ENCODE results near the gene TOMM6.

TOMM6 gene

GRCh38 chr6:41787219-41787917 lies at the start of gene TOMM6:
Gene TOMM6 (plus strand): TSS chr6:41787694. CDS start chr6:41787698, 4 bp downstream.
- DNase-seq (ENCODE audit: low spot score), result peak; percentile 95

DNA sequence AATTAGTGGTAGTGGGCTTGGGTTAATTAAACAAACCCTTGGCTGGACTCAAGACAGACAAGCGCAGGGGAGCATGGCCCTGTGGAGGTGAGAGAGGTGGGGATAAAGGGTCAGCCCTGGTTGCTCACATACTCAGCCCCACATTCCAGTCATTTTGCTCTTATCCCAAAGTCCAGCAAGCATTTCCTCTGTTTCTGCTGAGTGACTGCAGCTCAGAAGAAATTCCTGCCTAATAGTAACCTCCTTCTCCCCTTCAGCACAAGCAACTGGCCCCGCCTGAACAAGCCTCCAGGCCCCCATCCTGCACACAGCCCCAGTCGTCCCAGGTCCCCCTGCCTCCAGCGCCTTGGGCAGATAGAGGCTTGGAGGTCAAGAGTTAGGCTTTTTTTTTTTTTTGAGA lies 48.5 kb upstream of the TOMM6 start:
- DNase-seq (ENCODE audit: low spot score), result no peak

GRCh38 chr6:41740366-41741162 lies 46.9 kb upstream of the TOMM6 start:
- no peak for DNase-seq (ENCODE audit: low spot score)

DNA sequence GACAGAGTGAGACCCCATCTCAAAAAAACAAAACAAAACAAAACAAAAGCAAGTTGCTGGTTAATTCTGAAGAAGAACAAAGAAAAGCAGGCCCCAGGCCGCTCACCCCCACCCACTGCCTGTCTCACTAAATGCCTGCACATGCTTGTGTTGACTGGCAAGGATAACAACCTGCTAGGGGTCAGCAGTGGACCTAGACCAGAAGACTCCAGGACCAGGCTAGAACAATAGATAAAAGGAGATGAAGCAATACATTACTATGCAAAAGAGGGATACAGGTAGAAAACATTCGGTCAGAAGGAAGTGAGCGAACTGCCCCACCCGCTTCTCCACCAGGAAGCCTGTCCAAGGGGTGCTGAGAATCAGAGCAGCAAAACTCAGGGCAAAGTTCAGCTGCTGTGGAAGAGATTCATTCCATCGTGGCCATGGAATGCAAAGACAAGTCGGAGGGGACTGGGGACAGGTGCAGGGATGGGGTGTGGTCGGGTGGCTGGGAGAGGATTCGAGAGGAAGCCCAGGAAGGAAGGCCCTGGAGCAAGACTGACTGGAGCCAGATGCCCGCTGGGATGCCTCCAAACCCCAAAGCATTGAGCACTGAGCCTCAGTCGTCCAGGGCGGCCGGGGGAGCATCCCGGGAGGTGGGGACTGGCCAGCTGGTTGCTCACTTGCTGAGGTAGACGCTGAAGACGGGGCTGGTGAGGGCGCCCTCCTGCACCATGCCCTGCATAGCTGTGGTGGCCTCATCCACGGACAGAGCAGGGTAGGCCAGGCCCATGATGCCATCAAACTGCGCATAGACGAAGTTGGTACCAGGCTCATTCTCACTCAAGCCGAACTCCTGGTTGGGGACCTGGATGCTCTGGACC lies 45.6 kb upstream of the TOMM6 start:
- no peak for DNase-seq (ENCODE audit: low spot score)

- DNase-seq (ENCODE audit: low spot score), result no peak
Measured at GRCh38 chr6:41743406-41744235, 43.9 kb upstream of the TOMM6 start.

- no peak for DNase-seq (ENCODE audit: low spot score)
Measured at GRCh38 chr6:41744236-41744787, 43.2 kb upstream of the TOMM6 start.

GRCh38 chr6:41746107-41746506 lies 41.4 kb upstream of the TOMM6 start:
- no peak for DNase-seq (ENCODE audit: low spot score)

DNA sequence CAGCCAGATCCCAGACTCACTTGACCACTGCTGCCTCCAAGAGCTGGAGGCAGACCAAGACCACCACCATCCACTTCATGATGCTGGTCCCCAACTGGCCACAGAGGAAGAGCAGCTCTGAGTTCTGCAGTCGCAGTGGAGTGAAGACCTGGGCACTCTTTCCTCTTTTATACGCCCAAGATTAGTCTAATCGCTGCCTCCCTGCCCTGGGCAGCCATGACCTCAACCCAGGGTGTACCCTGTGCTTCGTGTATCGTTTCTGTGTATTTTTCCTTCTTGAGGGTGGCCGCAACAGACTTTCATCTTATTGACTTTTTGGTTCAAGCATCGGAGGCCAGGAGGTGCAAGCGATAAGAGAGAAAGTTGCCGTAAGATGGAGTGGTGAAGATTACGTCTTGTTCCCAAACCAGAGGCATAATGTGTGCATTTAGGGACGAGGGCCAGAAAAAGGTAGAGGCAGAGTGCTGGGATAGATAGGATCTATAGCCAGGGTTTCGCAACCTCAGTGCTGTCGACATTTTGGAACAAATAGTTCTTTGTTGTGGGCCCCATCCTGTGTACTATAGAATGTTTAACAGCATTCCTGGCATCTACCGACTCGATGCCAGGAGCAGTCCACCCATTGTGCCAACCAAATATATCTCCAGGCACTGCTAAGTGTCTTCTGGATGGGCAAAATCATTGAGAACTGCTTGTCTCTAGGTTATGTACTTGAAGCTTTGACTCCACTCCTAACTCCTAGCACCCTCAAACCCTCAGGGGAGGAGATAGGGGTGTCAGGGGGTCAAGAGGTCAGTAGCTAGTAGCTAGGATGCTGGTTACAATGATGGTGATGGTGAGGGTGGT lies 40.0 kb upstream of the TOMM6 start, which contains the start of gene PGC:
TSS of gene PGC (minus strand) at position 142 of the 846 bp plus-strand sequence. CDS start at position 79, 63 bp downstream.
- DNase-seq (ENCODE audit: low spot score), result no peak

GRCh38 chr6:41748102-41748477 lies 39.4 kb upstream of the TOMM6 start:
- DNase-seq (ENCODE audit: low spot score), result no peak

DNA sequence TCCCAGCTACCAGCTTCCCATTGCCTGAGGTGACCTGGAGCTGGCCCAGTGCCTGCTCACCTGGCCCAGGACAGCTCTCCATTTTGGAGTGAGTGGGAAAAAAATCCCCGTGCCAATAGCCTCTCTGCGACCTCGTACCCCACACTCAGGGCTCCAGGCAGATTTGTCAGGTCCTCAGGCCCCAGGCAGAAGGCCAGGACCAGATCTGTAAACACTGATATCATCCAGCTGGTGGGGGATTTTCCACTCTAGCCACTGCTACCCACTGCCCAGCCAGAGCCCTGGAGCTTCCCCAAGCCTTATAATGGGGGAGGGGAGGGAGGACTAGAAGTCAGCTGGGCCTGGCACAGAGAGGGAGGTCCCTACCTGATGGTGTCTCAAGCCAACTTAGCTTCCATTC lies 39.0 kb upstream of the TOMM6 start:
- no peak for DNase-seq (ENCODE audit: low spot score)

- DNase-seq (ENCODE audit: low spot score), result no peak
Measured at GRCh38 chr6:41750374-41750773, 37.1 kb upstream of the TOMM6 start.

GRCh38 chr6:41755895-41756294 lies 31.6 kb upstream of the TOMM6 start:
- no peak for DNase-seq (ENCODE audit: low spot score)

- no peak for DNase-seq (ENCODE audit: low spot score)
Measured at GRCh38 chr6:41756354-41756753, 31.1 kb upstream of the TOMM6 start.

DNA sequence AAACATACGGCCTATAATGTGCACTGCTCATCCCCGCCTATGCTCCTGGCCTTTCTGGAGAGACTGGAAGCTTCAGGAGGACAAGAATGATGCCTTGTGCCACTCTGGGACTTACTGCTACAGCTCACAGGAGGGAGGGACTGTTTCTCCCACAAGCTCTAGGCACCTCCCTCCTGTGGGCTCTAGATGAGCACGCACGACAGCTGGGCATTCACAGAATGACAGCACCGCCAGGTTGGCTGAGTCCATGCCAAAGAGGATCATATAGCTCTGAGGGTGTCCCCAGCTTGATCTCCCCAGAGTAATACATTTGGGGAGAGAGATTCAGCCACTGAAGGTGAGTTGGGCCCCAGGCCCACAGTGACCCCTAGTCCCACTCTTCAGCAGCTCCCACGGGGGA lies 30.2 kb upstream of the TOMM6 start:
- DNase-seq (ENCODE audit: low spot score), result no peak

DNA sequence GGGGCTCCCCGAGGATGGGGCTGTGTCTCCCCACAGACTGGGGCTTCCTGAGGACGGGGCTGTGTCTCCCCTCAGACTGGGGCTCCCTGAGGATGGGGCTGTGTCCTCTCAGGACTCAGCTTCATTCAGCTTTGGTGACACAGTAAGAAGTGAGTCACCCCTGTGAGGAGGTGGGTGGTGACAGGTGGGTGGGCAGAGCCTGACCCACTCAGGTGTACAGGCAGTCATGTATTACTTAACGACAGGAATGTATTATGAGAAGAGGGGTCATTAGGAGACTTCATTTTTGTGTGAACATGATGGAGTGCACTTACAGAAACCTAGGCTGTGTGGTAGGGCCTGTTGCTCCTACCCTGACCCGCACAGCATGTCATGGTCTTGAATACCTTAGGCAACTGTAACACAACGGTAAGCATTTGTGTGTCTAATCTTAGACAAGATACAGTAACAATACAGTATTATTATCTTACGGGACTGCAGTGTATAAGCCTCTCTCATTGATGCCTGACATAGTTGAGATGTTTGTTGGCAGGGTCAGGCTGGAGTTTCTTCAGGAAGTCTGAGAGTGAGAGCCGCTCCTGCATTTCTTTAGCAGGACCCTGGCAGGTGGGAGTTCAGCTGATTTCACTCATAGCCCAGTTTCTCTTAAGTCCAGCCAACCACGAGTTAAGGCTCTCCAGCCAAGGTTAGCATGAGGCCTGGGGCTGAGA lies 29.4 kb upstream of the TOMM6 start:
- no peak for DNase-seq (ENCODE audit: low spot score)

- DNase-seq (ENCODE audit: low spot score), result no peak
Measured at GRCh38 chr6:41758641-41759035, 28.9 kb upstream of the TOMM6 start.

DNA sequence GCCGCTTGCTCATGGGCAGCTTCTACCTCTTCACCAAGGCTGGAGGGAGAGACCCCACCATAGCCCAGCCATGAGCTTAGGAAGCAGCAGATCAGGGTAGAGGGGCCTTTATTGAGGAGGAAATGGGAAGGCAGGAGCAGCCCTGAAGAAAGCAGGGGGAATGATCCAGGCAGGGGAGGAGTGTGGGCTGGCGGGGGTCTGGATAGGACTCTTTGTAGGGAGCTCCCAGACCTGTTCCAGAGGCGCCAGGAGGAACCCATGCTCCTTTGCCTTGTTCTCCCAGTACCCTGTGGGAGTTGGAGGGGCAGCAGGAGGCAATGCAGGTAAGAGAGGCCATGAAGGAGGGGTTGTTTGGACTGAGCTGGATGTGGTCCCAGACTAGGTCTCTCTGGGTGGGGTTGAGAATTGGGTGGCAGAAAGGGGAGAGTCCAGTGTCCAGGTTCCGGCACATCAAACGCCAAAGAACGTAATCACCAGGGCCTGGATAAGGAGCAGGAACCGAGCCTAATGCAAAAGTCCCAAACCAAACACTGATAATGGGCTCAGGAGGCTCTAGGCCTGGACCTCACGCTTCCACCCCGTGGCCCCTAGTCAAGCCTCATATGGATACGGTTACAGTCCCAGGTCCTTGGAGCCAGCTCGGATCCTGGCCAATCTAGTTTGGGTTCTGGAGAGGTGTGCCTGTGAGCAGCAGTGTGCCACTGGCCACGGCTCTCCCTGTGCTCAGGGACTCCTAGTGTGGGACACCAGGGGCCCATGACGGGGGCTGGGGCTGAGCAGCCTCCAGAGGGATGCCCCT lies 28.2 kb upstream of the TOMM6 start:
- DNase-seq (ENCODE audit: low spot score), result no peak

GRCh38 chr6:41759905-41760579 lies 27.5 kb upstream of the TOMM6 start:
- no peak for DNase-seq (ENCODE audit: low spot score)

Measured in GM03348 (cell line).